Lung (tissue), 12 donors: Measurements from ENCODE around the gene CBLN1. TPM values are rescaled to one million over a fixed set of nuclear protein-coding genes. Genes with fewer than 3 reads are reported as not detected.
"Not testable (repeated sequence)": the region's sequence is repeated elsewhere in the genome, so short reads cannot be mapped to it uniquely, and the experiment has no call there.

Experiments
- ATAC-seq: fragments of 200-7000 bp; cut with Tn5 transposase; one replicate; pipeline ENCODE4 v1.9.1; 2020; ENCODE audit warnings: moderate number of reproducible peaks; ENCODE audit not compliant: insufficient read depth, low FRiP score
- DNase-seq, 3 donors: peaks; one replicate each; pipeline ENCODE4 v3.0.0-alpha.2; 2013 to 2017
- H3K27ac ChIP-seq, 2 donors: one replicate each; pipeline ENCODE4 v1.5.1; 2013; ENCODE audit warnings: mild to moderate bottlenecking in 2 of 2, moderate library complexity in 2 of 2, control low read depth in 1 of 2, inconsistent platforms in 1 of 2, low read depth in 1 of 2, low read length in 1 of 2
- H3K27me3 ChIP-seq, 3 donors: one replicate each; pipeline ENCODE4 v1.5.1; 2013; ENCODE audit warnings: low read length in 2 of 3; ENCODE audit not compliant: control insufficient read depth in 3 of 3, insufficient read depth in 3 of 3
- H3K36me3 ChIP-seq, 4 donors: one replicate each; pipeline ENCODE4 v1.5.1; 2013; ENCODE audit warnings: low read length in 4 of 4, mild to moderate bottlenecking in 1 of 4, moderate library complexity in 1 of 4; ENCODE audit not compliant: control insufficient read depth in 4 of 4, insufficient read depth in 4 of 4
- H3K4me1 ChIP-seq, 5 donors: one replicate each; pipeline ENCODE4 v1.5.1; 2013; ENCODE audit warnings: low read length in 5 of 5, mild to moderate bottlenecking in 2 of 5, moderate library complexity in 1 of 5; ENCODE audit not compliant: control insufficient read depth in 5 of 5, insufficient read depth in 5 of 5
- H3K4me3 ChIP-seq: one replicate; pipeline ENCODE4 v1.5.1; 2013; ENCODE audit warnings: mild to moderate bottlenecking, control low read depth, moderate library complexity
- H3K9ac ChIP-seq, 2 donors: one replicate each; pipeline ENCODE4 v1.5.1; 2013; ENCODE audit warnings: low read length in 2 of 2, control low read depth in 1 of 2; ENCODE audit not compliant: insufficient read depth in 1 of 2
- H3K9me3 ChIP-seq, 4 donors: one replicate each; pipeline ENCODE4 v1.5.1; 2013; ENCODE audit warnings: low read length in 3 of 4, mild to moderate bottlenecking in 1 of 4, moderate library complexity in 1 of 4; ENCODE audit not compliant: control insufficient read depth in 4 of 4, insufficient read depth in 3 of 4
- CTCF ChIP-seq: IDR thresholded peaks from 2 replicates; pipeline ENCODE4 v1.5.1; 2012; ENCODE audit warnings: mild to moderate bottlenecking; ENCODE audit errors: control extremely low read depth, extremely low read depth
- WGBS, 2 donors: extraction: QIAGEN DNeasy Blood & Tissue Kit; methylation state at CpG; one replicate each; pipeline ENCODE4 v1.1.7; 2013; 5-methylcytosine and 5-hydroxymethylcytosine counted together
- polyA plus RNA-seq, 2 donors: library from polyadenylated mRNA; stranded (reverse); fragments of 200-250 nt; gene quantifications; one replicate each; pipeline ENCODE4 v1.2.1, GENCODE V29; 2013
- total RNA-seq, 2 donors: library from RNA; depleted of rRNA in 1 of 2; stranded (reverse); fragments of >200 nt in 1 of 2; gene quantifications; one replicate each; pipeline ENCODE4 v1.2.1, GENCODE V29; 2014 to 2021
- donor health status: control.
- donor health status: control.
- donor health status: Bipolar disorder and iron deficiency.
- donor health status: healthy.
- donor health status: DM: yes; HTN: yes; CAD: no.

Gene CBLN1
- total and polyA plus RNA-seq, 4 donors = 0.40 to 0.43 TPM; not detected in 2

GRCh38 chr16:49259330-49259729, 22.3 kb downstream of the CBLN1 start:
- no peak overlapping the region for H3K4me3 ChIP-seq

GRCh38 chr16:49250689-49251088, 30.9 kb downstream of the CBLN1 start:
- TF ChIP-seq CTCF = no peak
- Histone ChIP-seq H3K27me3 (no peaks in the 10 kb centered on the region), H3K4me3 (no peak overlapping the region), H3K36me3 (no peaks in the 10 kb centered on the region), H3K9me3 (peaks cover 0 to 4% (median 2%) of the 10 kb centered on the region in 4 donors), H3K4me1 (no peaks in the 10 kb centered on the region), H3K9ac (no peak overlapping the region), H3K27ac (no peak overlapping the region)
- ATAC-seq (no peak), DNase-seq (no peak)
- WGBS, 2 donors = 57 to 60% methylated on average over 1 of the region's 1 CpG

More at GRCh38 chr16:49259330-49259729, 22.3 kb downstream of the CBLN1 start:
- no peaks in the 10 kb centered on the region for H3K27me3 ChIP-seq
- H3K9me3 ChIP-seq = peaks cover 0 to 4% (median 0%) of the 10 kb centered on the region in 4 donors
- H3K27ac ChIP-seq = no peak overlapping the region
- ATAC-seq = no peak
- H3K9ac ChIP-seq = no peak overlapping the region
- no peak for TF ChIP-seq CTCF
- DNase-seq = no peak
- H3K36me3 ChIP-seq = no peaks in the 10 kb centered on the region
- H3K4me1 ChIP-seq = no peaks in the 10 kb centered on the region

DNA sequence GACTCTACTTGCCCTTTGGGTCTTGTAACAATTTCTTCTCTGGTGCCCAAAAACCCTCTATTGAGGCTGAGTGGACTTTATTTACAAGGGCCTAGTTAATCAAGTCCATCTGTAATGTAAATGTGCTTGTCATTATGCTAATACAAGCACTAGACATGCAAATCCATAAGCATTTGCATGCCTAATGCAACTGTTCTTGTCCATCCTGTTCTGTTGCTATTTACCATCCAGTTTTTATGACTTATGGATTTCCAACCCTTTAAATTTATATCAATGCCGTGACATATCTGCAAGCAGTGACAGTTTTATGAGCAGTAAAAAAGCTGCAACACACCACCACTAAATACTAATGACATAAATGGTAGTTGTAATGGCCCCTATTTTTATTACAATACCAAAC, 33.4 kb downstream of the CBLN1 start:
- no peak for TF ChIP-seq CTCF
- DNase-seq = no peak
- no peak for ATAC-seq
- no peak overlapping the region for H3K27ac ChIP-seq
- no peaks in the 10 kb centered on the region for H3K36me3 ChIP-seq
- no peak overlapping the region for H3K9ac ChIP-seq
- H3K4me3 ChIP-seq = no peak overlapping the region
- WGBS, 2 donors = 81 to 83% methylated on average over 1 of the region's 1 CpG
- peaks cover 0 to 2% (median 0%) of the 10 kb centered on the region in 3 donors for H3K27me3 ChIP-seq
- H3K9me3 ChIP-seq = peaks cover 0 to 3% (median 0%) of the 10 kb centered on the region in 4 donors
- no peaks in the 10 kb centered on the region for H3K4me1 ChIP-seq

DNA sequence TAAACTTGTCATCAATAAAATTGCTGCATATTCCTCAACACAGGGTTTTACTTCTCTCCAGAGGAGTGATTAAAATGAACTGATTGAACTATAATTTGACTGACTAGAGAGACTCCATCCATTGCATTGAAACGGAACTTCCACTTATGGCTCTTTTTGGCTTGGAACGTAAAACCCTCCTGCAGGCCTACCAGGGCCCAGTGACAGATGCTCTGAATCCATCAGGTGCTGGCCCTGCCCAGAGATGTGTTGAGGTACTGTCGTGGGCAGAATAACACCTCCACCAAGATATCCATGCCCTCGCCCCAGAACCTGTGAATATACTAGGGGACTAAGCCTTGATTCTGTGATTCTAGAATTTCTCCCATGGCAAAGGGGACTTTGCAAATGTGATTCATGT, 45.4 kb downstream of the CBLN1 start:
- no peak for TF ChIP-seq CTCF
- no peaks in the 10 kb centered on the region for H3K27me3 ChIP-seq
- H3K4me3 ChIP-seq = no peak overlapping the region
- DNase-seq (no peak), ATAC-seq (no peak)
- H3K9ac ChIP-seq = no peak overlapping the region
- H3K36me3 ChIP-seq = no peaks in the 10 kb centered on the region
- peaks cover 0 to 2% (median 0%) of the 10 kb centered on the region in 4 donors for H3K9me3 ChIP-seq
- no peak overlapping the region for H3K27ac ChIP-seq
- no peaks in the 10 kb centered on the region for H3K4me1 ChIP-seq
- WGBS, 2 donors = 72 to 80% methylated on average over 4 of the region's 4 CpGs

DNA sequence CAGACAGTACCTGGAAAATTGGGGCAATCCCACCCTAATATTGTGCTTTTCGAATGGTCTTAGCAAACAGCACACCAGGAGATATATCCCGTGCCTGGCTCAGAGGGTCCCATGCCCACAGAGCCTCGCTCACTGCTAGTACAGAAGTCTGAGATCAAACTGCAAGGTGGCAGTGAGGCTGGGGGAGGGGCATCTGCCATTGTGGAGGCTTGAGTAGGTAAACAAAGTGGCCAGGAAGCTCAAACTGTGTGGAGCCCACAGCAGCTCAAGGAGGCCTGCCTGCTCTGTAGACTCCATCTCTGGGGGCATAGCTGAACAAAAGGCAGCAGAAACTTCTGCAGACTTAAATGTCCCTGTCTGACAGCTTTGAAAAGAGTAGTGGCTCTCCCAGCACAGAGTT, 53.3 kb downstream of the CBLN1 start:
- not testable (repeated sequence) for H3K4me3 ChIP-seq, H3K36me3 ChIP-seq, ATAC-seq, H3K27ac ChIP-seq, H3K9ac ChIP-seq, DNase-seq, H3K27me3 ChIP-seq, H3K9me3 ChIP-seq, H3K4me1 ChIP-seq
- WGBS, 2 donors = 79 to 90% methylated on average over 3 of the region's 3 CpGs
